ENCODE measurements around the gene HMCES.
"Not testable (repeated sequence)": the region's sequence is repeated elsewhere in the genome, so short reads cannot be mapped to it uniquely, and the experiment has no call there.

Gene HMCES

GRCh38 chr3:129323651-129324294 lies 45.1 kb downstream of the HMCES start:
- DNase-seq = no peak

DNA sequence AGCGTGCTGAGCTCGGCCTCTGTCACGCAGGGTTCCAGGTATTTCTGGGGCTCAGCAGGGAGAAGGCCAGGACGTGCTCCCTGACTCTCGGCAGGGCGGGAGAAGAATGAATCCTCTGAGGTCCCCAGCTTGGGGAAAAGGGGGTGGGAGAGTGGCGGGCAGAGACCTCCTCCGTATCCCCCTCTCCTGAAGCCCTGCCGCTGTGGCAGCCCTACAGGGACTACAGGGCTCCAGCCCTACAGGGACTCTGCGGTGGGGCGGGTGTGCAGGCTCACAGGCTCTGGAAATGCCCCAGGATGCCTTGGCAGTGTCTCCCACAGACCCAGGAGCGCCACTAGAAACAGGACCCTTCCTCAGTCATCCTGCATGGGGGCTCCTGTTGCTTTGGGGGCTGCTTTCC lies 46.2 kb downstream of the HMCES start:
- DNase-seq = no peak

- DNase-seq = no peak
These were observed 46.7 kb downstream of the HMCES start for GRCh38 chr3:129325383-129325782.

DNA sequence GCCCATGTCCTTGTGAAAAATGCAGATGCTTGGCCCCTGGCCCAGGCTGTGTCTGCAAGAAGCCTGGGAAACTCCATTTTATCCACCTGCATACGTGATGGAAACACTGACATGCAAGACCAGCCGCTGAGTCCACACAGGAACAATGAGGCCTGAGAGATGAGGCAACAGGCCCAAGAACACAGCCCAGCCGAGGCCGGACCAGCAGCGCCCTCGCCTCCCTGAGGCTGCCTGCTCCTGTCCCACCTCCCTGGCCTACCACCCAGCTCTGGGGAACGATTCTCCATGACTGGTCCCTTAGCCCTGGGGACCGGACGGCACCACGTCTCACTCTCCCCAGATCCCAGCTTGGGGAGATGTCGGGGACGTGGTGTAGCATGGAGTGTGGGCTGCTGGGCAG lies 47.5 kb downstream of the HMCES start:
- DNase-seq = no peak

GRCh38 chr3:129326595-129326994 lies 47.9 kb downstream of the HMCES start:
- DNase-seq = no peak

DNA sequence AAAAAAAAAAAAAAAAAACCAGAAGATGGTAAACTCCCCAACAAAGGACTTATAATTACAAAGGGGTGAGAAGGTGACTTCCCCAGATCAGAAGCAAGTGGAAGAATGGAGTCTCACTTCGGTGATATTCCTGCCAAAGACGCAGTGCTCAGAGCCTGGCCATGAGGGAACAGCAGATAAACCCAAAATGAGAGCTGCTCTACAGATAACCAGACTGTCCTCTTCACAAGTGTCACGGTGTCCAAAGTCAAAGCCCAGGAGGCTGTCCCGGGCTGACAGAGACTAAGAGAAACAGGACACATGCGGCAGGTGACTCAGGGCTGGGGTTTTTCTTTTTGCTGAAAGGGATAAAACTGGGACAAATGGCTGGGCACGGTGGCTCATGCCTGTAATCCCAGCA lies 48.8 kb downstream of the HMCES start:
- DNase-seq = no peak

- DNase-seq = no peak
These were observed 51.2 kb downstream of the HMCES start for GRCh38 chr3:129329858-129330257.

DNA sequence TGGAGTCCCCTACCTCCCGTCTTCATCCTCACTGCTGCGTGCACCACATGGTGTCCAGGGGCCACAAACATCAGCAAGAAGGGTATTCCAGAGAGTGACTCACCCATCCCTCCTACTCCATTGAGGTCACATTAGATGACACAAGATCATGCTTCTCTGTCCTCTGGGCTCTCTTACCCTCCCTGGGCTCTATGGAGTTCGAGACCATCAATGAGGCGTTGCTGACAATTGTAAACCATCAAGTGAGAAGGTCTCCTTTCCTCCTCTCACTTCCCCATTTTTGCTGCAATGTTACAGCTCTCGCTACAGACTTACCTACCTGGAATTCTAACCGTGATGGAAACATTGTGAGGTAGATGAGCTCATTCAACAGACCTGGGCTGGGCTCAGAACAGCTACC lies 51.7 kb downstream of the HMCES start:
- no peak for DNase-seq

DNA sequence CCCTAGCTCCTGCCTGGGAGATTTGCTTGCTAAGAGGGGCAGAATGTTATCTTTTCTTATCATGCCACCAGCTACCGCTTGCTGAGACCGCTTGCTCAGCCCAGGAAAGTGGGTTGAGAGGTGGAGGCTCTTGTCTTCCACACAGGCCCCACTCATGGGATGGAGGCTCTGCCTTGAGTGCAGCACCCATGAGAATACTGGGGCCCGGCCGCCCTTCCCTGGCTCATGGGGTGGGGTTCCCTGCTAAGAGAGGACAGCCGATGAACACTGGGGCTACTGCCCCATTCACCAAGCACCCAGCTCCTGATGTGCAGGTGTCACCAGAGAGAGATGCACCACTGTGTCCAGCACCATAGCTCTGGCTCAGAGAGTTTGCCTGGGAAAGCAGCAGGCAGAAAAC lies 55.2 kb downstream of the HMCES start:
- DNase-seq = no peak

DNA sequence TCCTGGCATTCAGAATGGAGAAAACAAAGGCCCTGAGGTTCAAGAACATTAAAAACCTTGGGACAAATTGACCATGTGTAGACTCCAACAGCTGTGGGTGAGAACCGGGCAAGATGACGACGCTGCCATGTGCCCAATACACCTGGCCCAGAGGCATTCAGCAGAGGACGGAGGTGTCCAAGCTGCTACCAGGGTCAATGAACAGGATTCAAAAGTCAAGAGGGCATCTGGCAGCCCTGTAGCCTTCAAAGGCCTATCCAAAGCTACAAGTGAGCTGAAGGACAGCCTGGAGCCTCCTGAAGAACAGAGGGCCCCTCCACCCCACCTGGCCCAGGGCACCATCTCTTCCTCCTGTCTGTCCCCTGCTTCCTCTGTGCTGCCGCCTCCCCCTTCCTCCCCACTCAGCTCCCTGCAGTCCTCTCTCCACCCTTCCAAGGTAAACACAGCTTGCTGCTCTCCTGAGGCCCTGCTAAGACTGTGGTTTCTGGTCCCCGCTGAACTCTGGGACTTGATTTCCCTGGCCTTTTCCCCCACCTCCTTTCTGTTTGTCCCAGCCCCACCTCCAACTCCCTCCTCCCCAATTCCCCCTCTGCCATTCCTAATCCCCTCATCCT lies 57.5 kb downstream of the HMCES start:
- peak; percentile 24 to 39 for DNase-seq

DNA sequence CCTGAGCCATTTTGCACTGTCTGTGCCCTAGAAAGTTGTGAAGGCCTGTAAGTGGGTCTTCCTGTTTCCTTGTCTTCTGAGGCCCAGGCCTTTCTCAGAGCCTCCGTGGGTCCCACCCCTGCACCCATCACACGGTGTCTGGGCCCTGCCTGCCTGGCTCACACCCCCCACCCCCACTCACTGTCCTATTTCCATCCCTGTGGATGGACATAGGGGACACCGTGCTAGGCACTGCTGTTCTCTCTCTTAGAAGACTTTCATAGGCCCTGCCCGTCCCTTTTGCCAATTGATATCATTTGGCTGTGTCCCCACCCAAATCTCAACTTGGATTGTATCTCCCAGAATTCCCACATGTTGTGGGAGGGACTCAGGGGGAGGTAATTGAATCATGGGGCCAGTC lies 59.0 kb downstream of the HMCES start:
- DNase-seq = not testable (repeated sequence)

GRCh38 chr3:129339186-129339585 lies 60.5 kb downstream of the HMCES start:
- DNase-seq = not testable (repeated sequence)

GRCh38 chr3:129339833-129340232 lies 61.2 kb downstream of the HMCES start:
- not testable (repeated sequence) for DNase-seq

GRCh38 chr3:129341331-129342141 lies 62.9 kb downstream of the HMCES start:
- DNase-seq = no peak

DNA sequence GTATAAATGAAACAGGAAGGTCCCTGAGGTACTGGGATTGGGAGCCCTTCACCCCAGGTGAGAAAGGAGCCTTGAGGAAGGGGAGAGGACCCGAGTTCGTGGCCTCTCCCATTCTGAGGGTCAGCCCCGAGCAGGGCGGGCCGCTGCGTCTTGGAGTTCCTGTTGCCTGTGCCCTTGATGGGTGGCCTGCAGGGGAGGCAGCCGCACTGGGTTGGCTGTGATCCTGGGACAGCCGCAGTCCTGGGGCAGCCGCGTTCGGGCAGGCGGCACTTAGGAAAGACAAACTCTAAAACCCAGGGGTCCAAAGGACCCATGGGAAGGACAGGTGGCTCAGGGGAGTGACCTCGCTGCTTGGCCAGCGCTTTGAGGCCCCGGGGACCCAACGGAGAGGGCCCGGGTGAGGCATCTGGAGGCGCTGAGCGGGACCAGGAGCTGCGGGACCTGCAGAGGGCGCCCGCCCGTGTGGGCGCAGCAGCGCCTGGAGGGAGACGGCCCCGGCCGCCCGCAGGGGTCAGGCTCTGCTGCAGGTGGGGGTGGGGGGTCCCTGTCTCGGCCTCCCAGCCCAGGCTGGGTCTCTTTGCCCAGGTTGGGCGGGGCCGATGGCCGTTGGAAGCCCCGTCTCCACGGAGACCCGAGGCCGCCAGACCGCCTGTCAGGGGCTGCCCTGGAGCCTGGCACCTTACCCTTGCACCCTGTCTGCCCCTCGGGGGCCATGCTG lies 65.1 kb downstream of the HMCES start:
- no peak for DNase-seq

- no peak for DNase-seq
These were observed 66.0 kb downstream of the HMCES start for GRCh38 chr3:129344540-129345220.

- no peak for DNase-seq
These were observed 66.6 kb downstream of the HMCES start for GRCh38 chr3:129345281-129345680.

DNA sequence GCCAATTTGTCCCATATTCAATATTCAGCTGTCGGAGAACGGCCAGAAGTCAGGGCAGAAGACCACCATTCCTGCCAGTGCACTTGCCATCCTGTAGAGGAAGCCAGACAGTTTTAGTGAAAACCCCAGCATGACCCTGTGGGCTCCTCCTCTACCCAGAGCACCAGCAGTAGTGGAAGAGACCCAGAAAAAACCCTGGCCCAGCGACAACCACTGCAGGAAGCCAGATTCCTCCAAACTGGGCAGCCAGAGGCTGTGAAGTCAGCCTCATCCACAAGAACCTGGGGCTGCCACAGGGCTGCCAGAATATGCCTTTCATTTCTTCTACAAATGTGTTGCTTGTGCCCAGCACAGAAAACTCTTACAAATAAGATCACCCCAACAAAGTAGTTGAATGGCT lies 67.3 kb downstream of the HMCES start:
- no peak for DNase-seq

- DNase-seq = no peak
These were observed 68.2 kb downstream of the HMCES start for GRCh38 chr3:129346695-129347457.

GRCh38 chr3:129347458-129347845 lies 68.8 kb downstream of the HMCES start:
- DNase-seq = no peak

DNA sequence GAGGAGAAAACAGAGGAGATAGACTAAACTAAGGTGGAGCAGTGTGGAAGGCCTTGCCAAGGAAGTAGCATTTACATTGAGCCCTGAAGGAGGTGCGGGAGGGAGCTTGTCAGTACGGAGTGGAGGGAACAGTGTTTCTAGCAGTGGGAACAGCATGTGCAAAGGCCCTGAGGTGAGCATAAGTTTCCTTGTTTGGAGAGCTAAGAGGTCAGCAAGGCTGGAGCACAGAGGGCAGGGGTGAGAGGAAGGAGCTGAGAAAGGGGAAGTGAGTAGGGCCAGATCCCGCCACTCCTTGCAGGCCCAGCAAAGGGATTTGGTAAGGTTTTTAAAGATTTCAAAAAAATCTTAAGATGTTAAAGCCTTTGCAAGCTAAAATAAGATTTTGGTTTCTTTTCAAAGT lies 70.1 kb downstream of the HMCES start:
- DNase-seq = no peak

GRCh38 chr3:129349169-129349568 lies 70.5 kb downstream of the HMCES start:
- DNase-seq = not testable (repeated sequence)
